AG04450 (cell line): ENCODE measurements around the gene PPFIBP1. TPM values are rescaled to one million over a fixed set of nuclear protein-coding genes. Genes with fewer than 3 reads are reported as not detected.

Experiments
- CTCF ChIA-PET: fragments of 300-600, 350-600 bp; formaldehyde crosslinking; extraction: SDS; loops from one replicate; lab custom pipeline; 2022; ENCODE audit warnings: antibody characterized with exemption, inconsistent platforms; lab: Charles Lee
- POLR2A ChIA-PET: fragments of 350-600 bp; formaldehyde crosslinking; extraction: SDS; loops from one replicate; lab custom pipeline; 2021; ENCODE audit warnings: antibody characterized with exemption, inconsistent platforms; lab: Yijun Ruan, JAX
- DNase-seq: peaks from one replicate; pipeline ENCODE4 v3.0.0-alpha.2; 2011; ENCODE audit warnings: low read depth, low spot score
- H3K27ac ChIP-seq: one replicate; pipeline ENCODE4 v1.5.1; 2012; ENCODE audit warnings: low read depth, low read length, control low read depth
- H3K27me3 ChIP-seq: one replicate; pipeline ENCODE4 v1.6.0; 2012; ENCODE audit warnings: low read length; ENCODE audit not compliant: control insufficient read depth, insufficient read depth
- H3K4me3 ChIP-seq: 2 replicates; pipeline ENCODE4 v1.5.1; 2011; ENCODE audit warnings: mild to moderate bottlenecking, low read depth, low read length, control low read depth
- H3K9me3 ChIP-seq: 2 replicates; pipeline ENCODE4 v1.5.1; 2012; ENCODE audit warnings: low read length; ENCODE audit not compliant: control insufficient read depth, insufficient read depth
- polyA plus RNA-seq: library from polyadenylated mRNA; depleted of rRNA; stranded (reverse); fragments of >200 nt; gene quantifications from 2 replicates; pipeline ENCODE4 v1.2.3, GENCODE V29; 2011
- TF ChIP-seq, protein P1 (sequence below): IDR thresholded peaks from 2 replicates; pipeline ENCODE4 v1.5.1; 2011; ENCODE audit warnings: low read depth, low read length, control low read depth, inconsistent platforms

Gene PPFIBP1
- polyA plus RNA-seq, 1 experiment = 58.3 TPM

- TF ChIP-seq, protein P1, sequence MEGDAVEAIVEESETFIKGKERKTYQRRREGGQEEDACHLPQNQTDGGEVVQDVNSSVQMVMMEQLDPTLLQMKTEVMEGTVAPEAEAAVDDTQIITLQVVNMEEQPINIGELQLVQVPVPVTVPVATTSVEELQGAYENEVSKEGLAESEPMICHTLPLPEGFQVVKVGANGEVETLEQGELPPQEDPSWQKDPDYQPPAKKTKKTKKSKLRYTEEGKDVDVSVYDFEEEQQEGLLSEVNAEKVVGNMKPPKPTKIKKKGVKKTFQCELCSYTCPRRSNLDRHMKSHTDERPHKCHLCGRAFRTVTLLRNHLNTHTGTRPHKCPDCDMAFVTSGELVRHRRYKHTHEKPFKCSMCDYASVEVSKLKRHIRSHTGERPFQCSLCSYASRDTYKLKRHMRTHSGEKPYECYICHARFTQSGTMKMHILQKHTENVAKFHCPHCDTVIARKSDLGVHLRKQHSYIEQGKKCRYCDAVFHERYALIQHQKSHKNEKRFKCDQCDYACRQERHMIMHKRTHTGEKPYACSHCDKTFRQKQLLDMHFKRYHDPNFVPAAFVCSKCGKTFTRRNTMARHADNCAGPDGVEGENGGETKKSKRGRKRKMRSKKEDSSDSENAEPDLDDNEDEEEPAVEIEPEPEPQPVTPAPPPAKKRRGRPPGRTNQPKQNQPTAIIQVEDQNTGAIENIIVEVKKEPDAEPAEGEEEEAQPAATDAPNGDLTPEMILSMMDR = no peak
- ChIA-PET CTCF (interaction anchor here (0.7 kb wide), 1 partner anchor 146 kb away, joined by 3 read pairs; no protein-coding TSS in a partner anchor), POLR2A (no interaction called here)
- Histone ChIP-seq H3K27me3 (no peaks in the 10 kb centered on the region), H3K27ac (peak overlapping the region; percentile 3), H3K4me3 (no peak overlapping the region), H3K9me3 (no peaks in the 10 kb centered on the region)
- no peak for DNase-seq
Measured at GRCh38 chr12:27530157-27530922, 6.3 kb downstream of the PPFIBP1 start.

GRCh38 chr12:27531896-27532295 is 7.9 kb downstream of the PPFIBP1 start:
- H3K9me3 ChIP-seq = no peaks in the 10 kb centered on the region
- ChIA-PET POLR2A (no interaction called here), CTCF (no interaction called here)
- no peak overlapping the region for H3K4me3 ChIP-seq
- no peaks in the 10 kb centered on the region for H3K27me3 ChIP-seq
- no peak for DNase-seq
- no peak overlapping the region for H3K27ac ChIP-seq
- TF ChIP-seq, protein P1 = no peak

DNA sequence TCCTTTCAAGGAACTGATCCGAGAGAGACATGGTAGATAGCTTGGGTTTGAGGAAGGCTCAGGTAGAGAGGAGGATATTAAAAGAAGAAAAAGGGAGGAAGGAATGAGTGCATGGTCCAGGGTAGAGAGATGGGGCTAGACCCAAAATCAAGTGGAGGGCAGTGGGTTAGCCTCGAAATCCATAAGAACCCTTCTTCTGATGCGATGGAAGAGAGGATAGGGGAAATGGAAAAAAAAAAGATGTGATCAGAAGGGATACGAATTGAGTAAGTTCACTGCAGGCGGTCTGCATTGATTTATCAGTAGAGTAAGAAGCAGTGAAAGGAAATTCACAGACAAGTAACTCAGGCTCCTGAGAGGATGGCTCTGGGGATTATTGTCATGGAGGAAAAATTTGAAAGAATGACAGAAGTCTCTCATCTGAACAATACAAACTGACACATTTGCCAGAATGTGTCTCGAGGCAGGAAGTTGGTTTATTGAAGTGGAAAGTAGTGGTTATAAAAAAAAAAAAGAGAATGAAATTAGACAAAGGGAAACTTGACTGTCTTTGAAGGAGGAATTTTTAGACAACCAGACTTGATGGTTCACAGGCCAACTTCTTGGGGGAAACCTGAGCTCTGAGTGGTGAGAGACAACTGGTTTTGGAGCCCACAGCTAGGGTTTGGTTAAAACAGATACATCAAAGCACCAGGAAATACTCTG is 10.2 kb downstream of the PPFIBP1 start:
- TF ChIP-seq, protein P1 = no peak
- Histone ChIP-seq H3K9me3 (no peaks in the 10 kb centered on the region), H3K4me3 (no peak overlapping the region), H3K27ac (no peak overlapping the region), H3K27me3 (no peaks in the 10 kb centered on the region)
- ChIA-PET CTCF (no interaction called here), POLR2A (no interaction called here)
- DNase-seq = no peak

GRCh38 chr12:27534765-27535161 is 10.8 kb downstream of the PPFIBP1 start:
- CTCF ChIA-PET = no interaction called here
- H3K9me3 ChIP-seq = no peaks in the 10 kb centered on the region
- POLR2A ChIA-PET = no interaction called here
- no peak for DNase-seq
- TF ChIP-seq, protein P1 = no peak
- no peaks in the 10 kb centered on the region for H3K27me3 ChIP-seq
- no peak overlapping the region for H3K4me3 ChIP-seq
- no peak overlapping the region for H3K27ac ChIP-seq

DNA sequence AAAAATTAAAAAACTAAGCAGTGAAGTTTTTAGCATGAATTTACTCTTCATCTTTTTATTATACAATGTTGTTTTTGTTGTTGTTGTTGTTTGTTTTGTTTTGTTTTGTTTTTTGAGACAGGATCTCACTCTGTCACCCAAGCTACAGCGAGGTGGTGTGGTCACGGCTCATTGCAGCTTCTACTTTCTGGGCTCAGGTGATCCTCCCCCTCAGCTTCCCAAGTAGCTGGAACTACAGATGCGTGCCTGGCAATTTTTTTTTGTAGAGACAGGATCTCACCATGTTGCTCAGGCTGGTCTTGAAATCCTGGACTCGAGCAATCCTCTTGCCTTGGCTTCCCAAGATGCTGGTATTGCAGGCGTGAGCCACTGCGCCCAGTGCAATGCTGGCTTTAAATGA is 11.3 kb downstream of the PPFIBP1 start:
- DNase-seq = no peak
- TF ChIP-seq, protein P1 = no peak
- no peak overlapping the region for H3K4me3 ChIP-seq
- H3K27me3 ChIP-seq = no peaks in the 10 kb centered on the region
- ChIA-PET CTCF (no interaction called here), POLR2A (no interaction called here)
- H3K9me3 ChIP-seq = no peaks in the 10 kb centered on the region
- no peak overlapping the region for H3K27ac ChIP-seq
